GM21381 (cell line): ENCODE data around the gene PCGF5.
"Not testable (repeated sequence)": the region's sequence is repeated elsewhere in the genome, so short reads cannot be mapped to it uniquely, and the experiment has no call there.

ENCODE experiments used
- ATAC-seq: cut with Tn5 transposase; IDR thresholded peaks from one replicate; pipeline ENCODE4 v1.9.1; 2021; ENCODE audit warnings: mild to moderate bottlenecking, moderate library complexity; ENCODE audit not compliant: unreplicated experiment

The PCGF5 gene

DNA sequence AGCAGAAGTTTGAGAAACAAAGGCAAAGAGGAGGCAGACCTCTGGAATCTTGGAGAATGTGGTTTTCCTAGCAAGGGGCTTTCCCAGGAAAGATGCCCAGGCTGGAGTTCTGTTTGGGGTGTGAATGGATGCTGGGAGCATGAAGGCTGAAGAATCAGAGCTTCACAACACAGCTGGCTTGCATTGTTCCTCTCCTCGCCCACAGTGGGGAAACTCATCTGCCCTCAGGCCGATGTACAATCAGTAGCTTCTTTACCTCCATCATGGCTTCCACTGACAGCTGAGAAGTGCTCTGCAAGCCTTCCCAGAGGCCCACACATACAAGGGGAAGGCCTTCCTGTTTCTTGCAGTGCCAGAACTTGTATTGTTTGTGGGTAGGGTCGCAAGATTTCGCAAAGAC lies 98.9 kb downstream of the PCGF5 start:
- no peak for ATAC-seq

DNA sequence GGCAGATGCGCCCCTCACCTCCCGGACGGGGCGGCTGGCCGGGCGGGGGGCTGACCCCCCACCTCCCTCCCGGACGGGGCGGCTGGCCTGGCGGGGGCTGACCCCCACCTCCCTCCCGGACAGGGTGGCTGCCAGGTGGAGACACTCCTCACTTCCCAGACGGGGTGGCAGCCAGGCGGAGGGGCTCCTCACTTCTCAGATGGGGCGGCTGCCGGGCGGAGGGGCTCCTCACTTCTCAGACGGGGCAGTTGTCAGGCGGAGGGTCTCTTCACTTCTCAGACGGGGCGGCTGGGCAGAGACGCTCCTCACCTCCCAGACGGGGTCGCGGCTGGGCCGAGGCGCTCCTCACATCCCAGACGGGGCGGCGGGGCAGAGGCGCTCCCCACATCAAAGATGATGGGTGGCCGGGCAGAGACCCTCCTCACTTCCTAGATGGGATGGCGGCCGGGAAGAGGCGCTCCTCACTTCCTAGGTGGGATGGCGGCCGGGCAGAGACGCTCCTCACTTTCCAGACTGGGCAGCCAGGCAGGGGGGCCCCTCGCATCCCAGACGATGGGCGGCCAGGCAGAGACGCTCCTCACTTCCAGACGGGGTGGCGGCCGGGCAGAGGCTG lies 102.9 kb downstream of the PCGF5 start:
- ATAC-seq: not testable (repeated sequence)

DNA sequence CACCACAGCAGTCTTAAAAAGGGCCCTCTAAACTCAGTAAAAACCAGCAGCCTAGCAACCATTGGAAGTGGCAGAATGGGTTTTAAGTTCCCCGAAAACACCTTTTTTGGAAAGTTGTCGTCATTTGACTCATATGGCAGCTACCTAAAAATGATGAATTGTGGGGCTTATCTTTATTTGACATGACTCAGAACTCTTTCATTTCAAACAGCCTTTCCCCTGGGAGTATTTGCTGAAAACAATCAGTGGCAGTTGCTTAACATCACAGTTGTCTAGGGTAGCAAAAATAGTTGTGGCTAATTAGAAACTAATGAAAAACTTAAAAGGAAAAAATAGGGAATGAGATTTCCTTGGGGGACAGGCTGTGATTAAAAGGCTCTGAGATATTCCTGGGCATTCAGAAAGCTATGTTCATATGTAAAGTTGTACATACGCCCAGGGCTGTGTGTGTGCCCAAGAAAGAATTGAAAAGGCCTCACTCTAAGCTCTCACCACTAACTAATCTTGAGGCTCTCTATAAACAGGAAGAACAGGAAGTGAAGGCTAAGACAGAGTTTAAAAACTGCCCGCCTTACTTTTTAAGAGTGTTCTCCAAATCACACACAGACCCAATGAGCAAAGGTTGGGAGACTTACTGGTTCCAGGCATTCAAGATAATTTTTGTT lies 108.0 kb downstream of the PCGF5 start:
- no peak for ATAC-seq
